ENCODE data around the gene EIF4E1B.

GRCh38 chr5:176609724-176610434, 20.6 kb upstream of the EIF4E1B start, which contains the start of gene GPRIN1:
- no peak for TF ChIP-seq POLR2A (IDR thresholded peaks at IDR 0.05)
- peak in 1 of 6 experiments; percentile 49 for TF ChIP-seq CTCF (IDR thresholded peaks at IDR 0.05)
